Natural killer cell treated with Interleukin-12 subunit alpha and Interleukin-12 subunit beta and Interleukin-15 and Interleukin-18, amount 100 ng/mL, for 72 hours (primary cell): ENCODE data around the gene KLHL3. TPM values are rescaled to one million over a fixed set of nuclear protein-coding genes. Genes with fewer than 3 reads are reported as not detected.
"Not testable (repeated sequence)": the region's sequence is repeated elsewhere in the genome, so short reads cannot be mapped to it uniquely, and the experiment has no call there.

Experiments
- ATAC-seq, 2 donors: fragments of 150-1000 bp; cut with Tn5 transposase in 1 of 2; sonication (Bioruptor Pico), chemical (Tn5 transposase) in 1 of 2; 2 replicates each; pipeline ENCODE4 v1.10.0; 2021
- DNase-seq: peaks from one replicate; pipeline ENCODE4 v3.0.0; 2022; ENCODE audit warnings: low spot score
- H3K27ac Mint-ChIP-seq, 2 donors: 1 replicate in 1 of 2; 2 replicates in 1 of 2; pipeline ENCODE4 v1.8.0; 2022; ENCODE audit warnings: mixed read lengths in 2 of 2, mild to moderate bottlenecking in 1 of 2, moderate library complexity in 1 of 2
- H3K27me3 Mint-ChIP-seq, 2 donors: 1 replicate in 1 of 2; 2 replicates in 1 of 2; pipeline ENCODE4 v1.8.0; 2022; ENCODE audit warnings: mixed read lengths in 2 of 2
- H3K36me3 Mint-ChIP-seq: one replicate; pipeline ENCODE4 v1.8.0; 2022; ENCODE audit warnings: mixed read lengths
- H3K4me1 Mint-ChIP-seq, 2 donors: 1 replicate in 1 of 2; 2 replicates in 1 of 2; pipeline ENCODE4 v1.8.0; 2022; ENCODE audit warnings: low read depth in 2 of 2, mixed read lengths in 2 of 2, mild to moderate bottlenecking in 1 of 2
- H3K4me3 Mint-ChIP-seq: one replicate; pipeline ENCODE4 v1.8.0; 2022; ENCODE audit warnings: mixed read lengths
- H3K9me3 Mint-ChIP-seq: 2 replicates; pipeline ENCODE4 v1.8.0; 2022; ENCODE audit warnings: mixed read lengths
- total RNA-seq, 2 donors: library from RNA; stranded (reverse); gene quantifications; one replicate each; pipeline ENCODE4 v1.2.3, GENCODE V29; 2022

The KLHL3 gene
- total RNA-seq, 2 donors from 2014 or later: 1.4 to 3.0 TPM

DNA sequence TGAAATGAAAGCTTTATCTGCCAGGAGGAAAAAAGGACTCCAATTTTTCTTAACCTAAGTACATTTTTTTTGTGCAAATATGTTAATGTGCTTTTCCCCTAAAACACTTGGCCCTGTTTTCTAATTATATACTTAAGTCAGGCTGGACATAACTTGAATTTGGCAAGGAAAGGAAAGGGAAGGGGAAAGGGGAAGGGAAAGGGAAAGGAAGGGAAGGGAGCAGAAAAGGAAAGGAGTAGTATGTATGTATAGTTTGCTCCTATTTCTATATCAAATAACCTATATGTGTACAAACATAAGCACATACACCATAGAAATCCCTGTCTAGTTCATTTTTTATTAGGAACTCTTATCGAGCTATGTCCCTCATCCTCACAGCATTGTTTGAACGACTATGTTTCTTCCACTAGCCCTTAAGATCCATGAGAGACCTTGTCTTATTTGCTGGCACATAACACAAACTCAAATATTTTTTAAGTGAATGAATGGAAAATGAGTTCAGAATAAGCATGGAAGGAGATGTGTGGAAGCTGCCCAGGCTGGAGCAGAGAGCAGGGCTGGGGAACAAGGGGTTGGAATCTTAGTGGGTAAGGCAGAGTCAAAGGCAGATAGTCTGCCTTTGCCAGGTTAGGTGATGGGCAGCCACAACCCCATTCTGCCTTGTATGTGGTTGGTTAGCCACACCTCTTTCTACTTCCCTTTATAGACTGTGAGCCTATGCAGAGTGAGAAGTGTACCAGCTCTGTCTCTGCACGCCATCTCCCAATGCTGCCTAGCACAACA is 70.0 kb downstream of the KLHL3 start:
- no peaks in the 10 kb centered on the region for H3K9me3 Mint-ChIP-seq
- peaks cover 11 to 14% of the 10 kb centered on the region in 2 donors for H3K4me1 Mint-ChIP-seq
- DNase-seq (no peak), ATAC-seq (peak; percentile 81 to 94)
- peak overlapping the region; percentile 28 to 68 for H3K27ac Mint-ChIP-seq
- H3K27me3 Mint-ChIP-seq: no peaks in the 10 kb centered on the region
- no peaks in the 10 kb centered on the region for H3K36me3 Mint-ChIP-seq
- peak overlapping the region; percentile 45 for H3K4me3 Mint-ChIP-seq

DNA sequence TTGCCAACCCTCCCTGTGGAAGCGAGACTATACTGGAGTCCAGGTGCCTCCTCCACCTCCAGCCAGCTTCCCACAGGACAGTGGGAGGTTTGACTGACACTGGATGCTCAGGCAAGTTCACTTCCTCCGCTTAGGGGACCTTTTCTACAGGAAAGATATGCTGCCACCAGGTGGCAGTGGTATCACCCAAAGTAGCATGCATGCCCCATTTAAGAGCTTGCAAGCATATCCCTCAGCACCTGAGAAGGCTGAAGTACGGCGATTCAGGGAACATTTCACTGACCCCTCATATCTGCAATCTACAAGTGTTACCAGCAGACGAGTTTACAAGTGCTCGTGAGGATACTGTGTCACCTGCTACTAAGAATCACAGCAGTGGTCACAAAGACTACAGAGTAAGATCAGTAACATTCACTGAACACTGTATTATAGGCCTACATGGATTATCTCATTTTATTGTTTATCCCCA is 75.5 kb downstream of the KLHL3 start:
- H3K4me3 Mint-ChIP-seq: no peak overlapping the region
- H3K9me3 Mint-ChIP-seq: no peaks in the 10 kb centered on the region
- H3K27me3 Mint-ChIP-seq: no peaks in the 10 kb centered on the region
- ATAC-seq (peak; percentile 52 to 64), DNase-seq (peak; percentile 68)
- H3K27ac Mint-ChIP-seq: no peak overlapping the region
- H3K4me1 Mint-ChIP-seq: peaks cover 0 to 3% of the 10 kb centered on the region in 2 donors
- no peaks in the 10 kb centered on the region for H3K36me3 Mint-ChIP-seq

DNA sequence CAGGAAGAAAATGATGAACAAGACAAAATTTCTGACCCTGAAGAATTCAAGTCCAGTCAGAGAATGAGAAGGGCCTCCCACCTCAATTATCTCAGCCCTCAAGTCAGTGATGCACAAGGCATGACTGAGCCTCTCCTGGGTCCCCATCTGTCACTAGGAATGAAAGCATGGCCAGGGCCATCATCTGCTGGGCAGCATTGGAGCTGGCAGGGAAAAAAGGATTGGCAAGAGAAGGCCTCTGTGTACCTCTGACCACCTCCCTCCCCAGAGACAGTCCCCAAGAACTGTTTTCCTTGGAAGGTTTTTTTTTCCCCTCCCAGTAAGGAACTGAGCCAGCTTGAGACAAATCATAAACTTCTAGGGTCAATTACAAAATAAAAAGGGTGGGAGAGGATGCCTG is 76.7 kb downstream of the KLHL3 start:
- Mint-ChIP-seq H3K27me3 (no peaks in the 10 kb centered on the region), H3K27ac (no peak overlapping the region), H3K4me1 (peaks cover 0 to 3% of the 10 kb centered on the region in 2 donors), H3K9me3 (no peaks in the 10 kb centered on the region), H3K36me3 (no peaks in the 10 kb centered on the region), H3K4me3 (no peak overlapping the region)
- ATAC-seq (no peak), DNase-seq (no peak)

DNA sequence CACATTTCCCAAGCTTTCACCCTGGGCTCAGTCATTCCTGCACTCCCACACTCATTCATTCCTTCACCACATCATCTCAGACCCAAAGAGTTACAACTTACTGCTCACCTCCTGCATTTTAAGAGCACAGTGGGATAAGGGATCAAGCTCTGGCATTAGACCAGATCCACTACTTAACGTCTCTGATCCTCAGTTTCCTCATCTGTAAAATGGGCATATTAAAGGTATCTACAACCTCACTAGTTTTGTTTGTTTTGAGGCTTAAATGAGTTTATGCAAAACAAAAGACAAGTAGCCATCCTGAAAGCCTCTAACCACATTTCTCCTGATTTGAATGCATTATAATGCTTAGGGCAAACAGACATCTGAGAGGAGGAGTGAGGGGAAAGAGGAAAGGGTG is 77.6 kb downstream of the KLHL3 start:
- H3K9me3 Mint-ChIP-seq: no peaks in the 10 kb centered on the region
- ATAC-seq (no peak), DNase-seq (no peak)
- peaks cover 0 to 3% of the 10 kb centered on the region in 2 donors for H3K4me1 Mint-ChIP-seq
- H3K27ac Mint-ChIP-seq: no peak overlapping the region
- H3K4me3 Mint-ChIP-seq: no peak overlapping the region
- H3K36me3 Mint-ChIP-seq: no peaks in the 10 kb centered on the region
- no peaks in the 10 kb centered on the region for H3K27me3 Mint-ChIP-seq

DNA sequence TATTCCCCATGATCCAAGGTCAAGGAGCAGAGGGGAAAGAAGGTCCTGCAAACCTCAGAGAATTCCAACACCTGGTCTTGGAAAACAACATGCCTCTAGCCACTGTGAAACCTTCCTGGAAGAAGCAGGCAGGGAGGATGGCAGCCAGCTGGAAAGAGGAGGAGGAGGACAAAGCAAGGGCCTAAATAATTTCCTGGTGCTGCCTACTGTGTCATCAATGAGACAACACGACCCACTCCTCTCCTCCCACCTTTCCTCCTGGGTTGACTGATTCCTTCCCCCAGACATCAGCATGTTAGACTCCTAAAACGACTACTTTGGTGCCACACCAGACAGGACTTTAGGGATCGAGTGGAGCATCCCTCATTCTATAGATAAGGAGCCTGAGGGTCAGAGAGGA is 78.8 kb downstream of the KLHL3 start:
- H3K36me3 Mint-ChIP-seq: no peaks in the 10 kb centered on the region
- H3K4me3 Mint-ChIP-seq: no peak overlapping the region
- no peak overlapping the region for H3K27ac Mint-ChIP-seq
- H3K9me3 Mint-ChIP-seq: no peaks in the 10 kb centered on the region
- peaks cover 0 to 3% of the 10 kb centered on the region in 2 donors for H3K4me1 Mint-ChIP-seq
- DNase-seq (no peak), ATAC-seq (no peak)
- no peaks in the 10 kb centered on the region for H3K27me3 Mint-ChIP-seq

DNA sequence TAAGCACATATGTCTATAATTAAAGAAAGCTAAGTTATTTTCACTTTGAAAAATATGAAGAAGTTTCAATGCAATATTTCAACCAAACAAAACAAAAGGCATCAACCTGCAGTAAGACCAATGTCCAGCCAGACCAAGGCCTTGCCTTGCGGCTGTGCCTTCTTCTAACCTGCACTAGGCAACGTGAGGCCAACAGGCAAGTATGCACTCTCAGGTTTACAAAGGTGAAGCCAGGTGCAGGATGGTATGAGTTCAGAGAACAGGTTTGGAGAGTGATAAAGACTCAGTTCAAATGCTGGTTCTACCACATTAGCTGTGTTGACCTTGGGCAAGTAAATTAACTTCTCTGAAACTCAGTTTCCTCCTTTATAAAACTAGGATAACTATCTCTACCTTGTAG is 79.3 kb downstream of the KLHL3 start:
- H3K4me1 Mint-ChIP-seq: peaks cover 0 to 3% of the 10 kb centered on the region in 2 donors
- H3K27me3 Mint-ChIP-seq: no peaks in the 10 kb centered on the region
- no peak overlapping the region for H3K27ac Mint-ChIP-seq
- ATAC-seq: no peak
- no peak for DNase-seq
- H3K9me3 Mint-ChIP-seq: no peaks in the 10 kb centered on the region
- H3K4me3 Mint-ChIP-seq: no peak overlapping the region
- H3K36me3 Mint-ChIP-seq: no peaks in the 10 kb centered on the region

DNA sequence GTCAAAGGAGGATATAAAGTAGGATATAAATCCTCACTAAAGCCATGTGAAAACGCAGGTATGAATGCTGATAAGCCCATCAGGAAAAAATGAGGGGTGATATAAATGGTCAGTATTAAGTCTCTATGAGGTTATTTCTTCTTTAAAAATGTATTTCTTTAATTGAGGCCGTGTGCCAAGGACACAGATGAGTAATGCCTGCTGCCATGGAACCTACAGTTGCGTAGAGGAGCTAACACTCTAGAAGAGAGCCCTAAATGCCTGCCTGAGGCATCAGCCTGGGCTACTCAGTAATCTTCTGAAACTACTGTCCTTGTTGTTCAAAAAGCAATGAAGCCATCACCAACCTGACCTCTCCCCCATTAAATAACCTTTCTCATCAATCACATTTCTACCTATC is 84.9 kb downstream of the KLHL3 start:
- no peaks in the 10 kb centered on the region for H3K9me3 Mint-ChIP-seq
- no peaks in the 10 kb centered on the region for H3K36me3 Mint-ChIP-seq
- no peaks in the 10 kb centered on the region for H3K4me1 Mint-ChIP-seq
- DNase-seq (no peak), ATAC-seq (no peak)
- no peak overlapping the region for H3K4me3 Mint-ChIP-seq
- H3K27ac Mint-ChIP-seq: no peak overlapping the region
- H3K27me3 Mint-ChIP-seq: no peaks in the 10 kb centered on the region

DNA sequence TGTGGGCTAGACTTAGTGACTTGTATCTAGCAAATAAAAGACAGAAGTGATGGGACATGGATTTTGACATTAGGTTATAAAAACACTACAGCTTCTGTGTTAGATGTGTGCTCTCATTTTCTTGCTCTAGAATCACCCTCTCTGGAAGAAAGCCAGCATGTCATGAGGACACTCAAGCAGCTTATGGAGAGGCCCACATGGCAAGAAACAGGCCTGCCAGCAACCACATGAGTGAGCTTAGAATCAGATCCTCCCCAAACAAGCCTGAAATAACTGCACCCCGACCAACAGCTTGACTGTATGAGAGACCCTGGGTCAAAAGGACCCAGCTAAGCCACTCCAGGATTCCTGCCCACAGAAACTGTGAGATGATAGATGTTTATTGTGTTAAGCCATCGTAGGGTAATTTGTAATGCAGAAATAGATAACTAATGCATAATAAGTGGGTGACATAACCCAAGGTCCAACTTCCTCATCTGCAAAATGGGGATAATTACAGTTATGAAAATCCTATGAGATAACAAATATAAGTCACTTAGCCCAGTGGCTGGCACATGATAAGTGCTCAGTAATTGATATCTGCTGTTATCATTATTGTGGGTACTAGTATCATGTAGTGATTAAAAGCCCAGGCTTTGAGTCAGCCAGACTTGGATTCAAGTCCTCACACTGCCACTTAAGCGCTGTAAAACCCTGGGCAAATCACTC is 86.5 kb downstream of the KLHL3 start:
- Mint-ChIP-seq H3K9me3 (no peaks in the 10 kb centered on the region), H3K27ac (no peak overlapping the region), H3K27me3 (no peaks in the 10 kb centered on the region), H3K4me3 (no peak overlapping the region), H3K4me1 (no peaks in the 10 kb centered on the region), H3K36me3 (peaks cover 5% of the 10 kb centered on the region)
- ATAC-seq (no peak), DNase-seq (no peak)

DNA sequence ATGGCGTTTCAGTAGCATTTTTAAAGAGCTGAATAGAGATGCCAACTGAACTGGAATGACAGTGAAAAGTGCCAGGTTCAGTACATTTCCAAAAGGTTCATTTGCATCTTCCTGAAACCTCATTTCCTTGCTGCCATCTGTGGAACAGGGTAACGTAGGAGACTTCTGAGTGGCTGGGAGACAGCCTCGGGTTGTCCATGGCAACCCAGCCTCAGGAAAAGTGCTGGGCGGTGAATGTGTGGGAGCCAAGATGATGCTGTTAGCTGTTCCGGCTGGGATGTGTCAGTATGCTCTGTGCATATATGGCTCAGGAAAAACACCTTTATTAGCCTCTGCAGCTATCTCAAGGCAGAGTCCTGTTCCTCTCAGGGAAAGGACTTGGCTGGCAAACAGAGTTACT is 87.5 kb downstream of the KLHL3 start:
- Mint-ChIP-seq H3K36me3 (peaks cover 6% of the 10 kb centered on the region), H3K27me3 (no peaks in the 10 kb centered on the region), H3K9me3 (no peaks in the 10 kb centered on the region), H3K4me1 (no peaks in the 10 kb centered on the region), H3K27ac (no peak overlapping the region), H3K4me3 (no peak overlapping the region)
- no peak for DNase-seq
- no peak for ATAC-seq

DNA sequence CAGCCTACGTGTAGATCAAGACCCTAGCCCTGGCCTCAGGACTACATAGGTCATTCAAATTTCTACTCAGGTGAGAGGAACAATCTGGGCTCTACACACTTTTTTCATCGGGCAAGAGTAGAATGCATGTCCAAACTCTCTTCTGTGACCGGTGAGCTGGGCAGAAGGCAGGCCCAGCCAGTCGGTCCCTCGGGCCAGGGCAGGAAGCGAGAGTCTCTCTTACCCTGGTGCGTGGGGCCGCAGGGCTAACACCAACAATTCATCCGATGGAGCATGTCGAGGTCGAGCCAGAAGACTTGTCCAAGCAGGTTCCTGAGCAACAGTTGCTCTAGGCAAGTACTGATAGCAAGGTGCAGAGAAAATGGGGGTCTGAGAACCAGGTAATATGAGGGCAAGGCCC is 88.5 kb downstream of the KLHL3 start:
- H3K36me3 Mint-ChIP-seq: peaks cover 6% of the 10 kb centered on the region
- H3K4me1 Mint-ChIP-seq: no peaks in the 10 kb centered on the region
- no peak overlapping the region for H3K27ac Mint-ChIP-seq
- DNase-seq: no peak
- H3K4me3 Mint-ChIP-seq: no peak overlapping the region
- H3K27me3 Mint-ChIP-seq: no peaks in the 10 kb centered on the region
- ATAC-seq: no peak
- H3K9me3 Mint-ChIP-seq: no peaks in the 10 kb centered on the region

DNA sequence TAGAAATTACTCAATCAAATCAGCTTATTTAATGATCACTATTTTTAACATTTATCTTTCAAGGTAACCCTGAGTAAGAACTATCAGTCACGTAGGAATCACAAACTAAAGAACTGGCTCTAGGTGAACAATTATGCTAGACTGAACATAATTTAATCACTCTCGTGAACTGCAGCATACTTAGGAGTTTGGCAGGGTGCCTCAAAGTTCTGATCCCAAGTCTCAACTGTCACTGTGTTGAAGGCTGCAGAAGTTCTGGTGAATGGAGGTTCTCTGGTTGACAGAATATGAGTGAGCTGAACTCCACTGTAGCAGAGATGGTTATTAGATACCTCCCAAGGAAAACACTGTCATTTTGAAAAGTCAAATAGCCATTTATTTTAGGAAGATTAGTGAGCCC is 89.1 kb downstream of the KLHL3 start:
- Mint-ChIP-seq H3K27me3 (no peaks in the 10 kb centered on the region), H3K4me1 (no peaks in the 10 kb centered on the region), H3K4me3 (no peak overlapping the region), H3K36me3 (peaks cover 6% of the 10 kb centered on the region), H3K9me3 (no peaks in the 10 kb centered on the region), H3K27ac (no peak overlapping the region)
- no peak for ATAC-seq
- no peak for DNase-seq

DNA sequence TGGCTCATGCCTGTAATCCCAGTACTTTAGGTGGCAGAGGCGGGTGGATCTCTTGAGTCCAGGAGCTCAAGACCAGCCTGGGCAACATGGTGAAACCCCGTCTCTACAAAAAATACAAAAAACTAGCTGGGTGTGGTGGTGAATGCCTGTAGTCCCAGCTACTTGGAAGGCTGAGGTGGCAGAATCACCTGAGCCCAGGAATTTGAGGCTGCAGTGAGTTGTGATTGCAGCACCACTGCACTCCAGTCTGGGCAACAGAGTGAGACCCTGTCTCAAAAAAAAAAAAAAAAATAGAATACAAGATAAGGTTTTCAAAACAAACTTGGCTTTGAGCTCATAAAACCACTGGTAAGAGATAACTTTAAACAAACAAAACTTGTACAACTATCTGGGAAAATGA is 92.8 kb downstream of the KLHL3 start:
- ATAC-seq, H3K27me3 Mint-ChIP-seq, H3K36me3 Mint-ChIP-seq, H3K4me1 Mint-ChIP-seq, H3K4me3 Mint-ChIP-seq, DNase-seq, H3K27ac Mint-ChIP-seq, H3K9me3 Mint-ChIP-seq: not testable (repeated sequence)

DNA sequence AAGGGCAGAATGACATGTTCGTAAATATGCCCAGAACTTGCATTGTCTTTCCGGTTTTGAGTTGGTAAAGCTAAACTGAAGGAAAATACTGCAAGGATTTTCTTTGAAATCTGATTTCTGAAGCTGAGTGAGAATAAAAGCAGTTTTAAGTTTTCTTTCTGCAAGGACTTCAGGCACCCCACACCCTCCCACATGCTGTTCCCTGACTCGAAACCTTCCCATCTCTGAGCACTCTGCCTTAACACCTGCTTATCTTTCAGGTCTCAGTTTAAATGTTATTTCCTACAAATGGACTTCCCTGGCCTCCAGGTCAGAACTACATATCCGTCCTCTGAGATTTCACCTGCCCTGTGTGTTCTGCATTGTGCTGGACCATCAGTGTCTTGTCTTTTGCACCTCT is 93.8 kb downstream of the KLHL3 start:
- ATAC-seq (no peak), DNase-seq (no peak)
- Mint-ChIP-seq H3K36me3 (peaks cover 6% of the 10 kb centered on the region), H3K27me3 (no peaks in the 10 kb centered on the region), H3K27ac (no peak overlapping the region), H3K4me1 (no peaks in the 10 kb centered on the region), H3K4me3 (no peak overlapping the region), H3K9me3 (no peaks in the 10 kb centered on the region)

DNA sequence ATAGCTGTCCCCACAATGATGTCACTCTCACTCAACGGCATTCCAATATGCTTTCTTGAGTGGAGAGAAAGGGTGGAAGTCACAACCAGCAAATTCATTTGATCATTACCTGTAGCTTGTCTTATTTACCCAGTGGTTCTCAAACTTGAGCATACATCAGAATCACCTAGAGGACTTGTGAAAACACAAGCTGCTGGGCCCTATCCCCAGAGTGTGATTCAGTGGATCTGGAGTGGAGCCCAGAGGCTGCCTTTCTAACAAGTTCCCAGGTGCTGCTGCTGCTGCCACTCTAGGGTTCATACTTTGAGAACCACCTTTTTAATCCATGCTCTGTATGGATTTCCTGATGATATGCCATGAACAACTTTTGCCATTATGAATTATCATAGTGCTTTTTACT is 94.7 kb downstream of the KLHL3 start:
- DNase-seq (no peak), ATAC-seq (no peak)
- Mint-ChIP-seq H3K4me1 (no peaks in the 10 kb centered on the region), H3K4me3 (no peak overlapping the region), H3K36me3 (peaks cover 6% of the 10 kb centered on the region), H3K27ac (no peak overlapping the region), H3K9me3 (no peaks in the 10 kb centered on the region), H3K27me3 (no peaks in the 10 kb centered on the region)
